HCT116 (cell line): Measurements from ENCODE around the gene PXYLP1. TPM values are rescaled to one million over a fixed set of nuclear protein-coding genes. Genes with fewer than 3 reads are reported as not detected.

Source experiments
- ATAC-seq: fragments of 200-7000 bp; cut with Tn5 transposase; 2 replicates; pipeline ENCODE4 v1.9.1; 2020; ENCODE audit warnings: mild to moderate bottlenecking, moderate library complexity
- BruUV-seq: library from RNA; stranded (reverse); fragments of 400-500 nt; replicated peaks from 2 replicates; lab custom pipeline; 2021; lab: Mats Ljungman, UMichigan
- CTCF ChIA-PET: fragments of 300-600 bp; sonication (Branson Sonifier 250); formaldehyde crosslinking; loops from one replicate; lab custom pipeline; 2021; ENCODE audit warnings: antibody characterized with exemption; lab: Charles Lee
- POLR2A ChIA-PET: fragments of 300-600, 350-600 bp; sonication (Branson Sonifier 250); formaldehyde crosslinking; loops from one replicate; lab custom pipeline; 2021; ENCODE audit warnings: antibody characterized with exemption; lab: Charles Lee
- RAD21 ChIA-PET, 2 experiments: fragments of 300-600 bp; sonication (Branson Sonifier 250); formaldehyde crosslinking; loops; one replicate each; lab custom pipeline; 2023; ENCODE audit warnings: low total read pairs in 2 of 2; ENCODE audit not compliant: uncharacterized antibody in 2 of 2, unreplicated experiment in 2 of 2, low non-redundant PET in 1 of 2; lab: Charles Lee
- DNase-seq: peaks from one replicate; pipeline ENCODE4 v3.0.0-alpha.2; 2010; ENCODE audit warnings: low read depth, low spot score
- H2AFZ ChIP-seq: fragments of 200-600 bp; shearing (Covaris generic), sonication (generic); 2 replicates; pipeline ENCODE4 v1.6.1; 2017; ENCODE audit warnings: low read depth, mixed run types, mixed read lengths, antibody characterized with exemption, low read length; ENCODE audit not compliant: poor library complexity, severe bottlenecking
- H3K27ac ChIP-seq: 2 replicates; pipeline ENCODE4 v1.5.1; 2012; ENCODE audit warnings: low read depth, low read length
- H3K27me3 ChIP-seq: fragments of 200-600 bp; sonication (generic); 2 replicates; pipeline ENCODE4 v1.6.1; 2016; ENCODE audit warnings: mixed run types, low read length, mixed read lengths; ENCODE audit not compliant: insufficient read depth
- H3K36me3 ChIP-seq, 2 experiments: fragments of 200-500 bp in 1 of 2; fragments of 200-600 bp in 1 of 2; sonication (Bioruptor generic) in 1 of 2; sonication (generic) in 1 of 2; 2 replicates each; pipeline versions ENCODE4 v1.5.1 to v1.6.1; 2014 to 2016; ENCODE audit warnings: low read length in 2 of 2, inconsistent platforms in 1 of 2, mixed read lengths in 1 of 2, mixed run types in 1 of 2; ENCODE audit not compliant: insufficient read depth in 2 of 2, control insufficient read depth in 1 of 2
- H3K4me1 ChIP-seq, 2 experiments: fragments of 200-600 bp in 1 of 2; sonication (generic) in 1 of 2; 2 replicates each; pipeline versions ENCODE4 v1.5.1 to v1.6.1; 2012 to 2017; ENCODE audit warnings: low read length in 2 of 2, inconsistent platforms in 1 of 2, mild to moderate bottlenecking in 1 of 2, mixed read lengths in 1 of 2, mixed run types in 1 of 2, moderate library complexity in 1 of 2; ENCODE audit not compliant: insufficient read depth in 2 of 2, control insufficient read depth in 1 of 2
- H3K4me2 ChIP-seq: fragments of 200-600 bp; sonication (generic); 2 replicates; pipeline ENCODE4 v1.6.1; 2017; ENCODE audit warnings: mixed run types, low read length, mixed read lengths
- H3K4me3 ChIP-seq, 2 experiments: fragments of 200-600 bp in 1 of 2; sonication (generic) in 1 of 2; replicated peaks in 1 of 2; 2 replicates each; pipeline ENCODE4 v1.5.1; 2011 to 2016; ENCODE audit warnings: low read length in 2 of 2, control low read depth in 1 of 2, low read depth in 1 of 2, mild to moderate bottlenecking in 1 of 2, mixed read lengths in 1 of 2, mixed run types in 1 of 2
- H3K79me2 ChIP-seq: fragments of 200-600 bp; sonication (generic); 2 replicates; pipeline ENCODE4 v1.6.1; 2017; ENCODE audit warnings: mild to moderate bottlenecking, mixed run types, low read length, moderate library complexity, mixed read lengths; ENCODE audit not compliant: insufficient read depth
- H3K9ac ChIP-seq: fragments of 200-600 bp; sonication (generic); 2 replicates; pipeline ENCODE4 v1.6.1; 2016; ENCODE audit warnings: low read length, mixed read lengths
- H3K9me2 ChIP-seq: fragments of 200-600 bp; sonication (generic), shearing (Covaris generic); 2 replicates; pipeline ENCODE4 v1.6.1; 2017; ENCODE audit warnings: mixed run types, mild to moderate bottlenecking, moderate library complexity; ENCODE audit not compliant: insufficient read depth
- H3K9me3 ChIP-seq, 2 experiments: fragments of 200-500 bp in 1 of 2; fragments of 200-600 bp in 1 of 2; sonication (Bioruptor generic) in 1 of 2; sonication (generic) in 1 of 2; 2 replicates each; pipeline ENCODE4 v1.6.1; 2014 to 2017; ENCODE audit warnings: low read length in 2 of 2, mixed read lengths in 2 of 2, inconsistent platforms in 1 of 2, low read depth in 1 of 2, mild to moderate bottlenecking in 1 of 2, mixed run types in 1 of 2, moderate library complexity in 1 of 2; ENCODE audit not compliant: control insufficient read depth in 1 of 2, insufficient read depth in 1 of 2
- H4K20me1 ChIP-seq: fragments of 200-600 bp; sonication (generic), shearing (Covaris generic); 2 replicates; pipeline ENCODE4 v1.6.1; 2017; ENCODE audit warnings: mixed run types, mild to moderate bottlenecking, moderate library complexity; ENCODE audit not compliant: insufficient read depth
- CBX3 ChIP-seq: IDR thresholded peaks from 2 replicates; pipeline ENCODE4 v1.6.1; 2012; ENCODE audit warnings: low read depth
- CEBPB ChIP-seq: IDR thresholded peaks from 2 replicates; pipeline ENCODE4 v1.6.1; 2012; ENCODE audit warnings: low read depth
- EGR1 ChIP-seq: IDR thresholded peaks from 2 replicates; pipeline ENCODE4 v1.6.1; 2012; ENCODE audit warnings: low read depth
- ELF1 ChIP-seq: IDR thresholded peaks from 2 replicates; pipeline ENCODE4 v1.6.1; 2012; ENCODE audit warnings: low read depth, borderline replicate concordance
- EZH2 ChIP-seq: fragments of 200-600 bp; sonication (generic); IDR thresholded peaks from 2 replicates; pipeline ENCODE4 v1.6.1; 2017; ENCODE audit warnings: antibody characterized with exemption, mixed run types
- EZH2phosphoT487 ChIP-seq: fragments of 200-600 bp; IDR thresholded peaks from 2 replicates; pipeline ENCODE4 v1.6.1; 2018; ENCODE audit warnings: antibody characterized with exemption, borderline replicate concordance
- FOSL1 ChIP-seq: IDR thresholded peaks from 2 replicates; pipeline ENCODE4 v1.6.1; 2012; ENCODE audit warnings: low read depth
- JUND ChIP-seq: IDR thresholded peaks from 2 replicates; pipeline ENCODE4 v1.6.1; 2012
- POLR2A ChIP-seq: IDR thresholded peaks from 2 replicates; pipeline ENCODE4 v1.7.0; 2011; ENCODE audit warnings: borderline replicate concordance; ENCODE audit not compliant: insufficient read depth, insufficient read length; ENCODE audit errors: extremely low read depth
- RAD21 ChIP-seq: IDR thresholded peaks from 2 replicates; pipeline ENCODE4 v1.6.1; 2012; ENCODE audit warnings: low read depth, mild to moderate bottlenecking
- REST ChIP-seq: IDR thresholded peaks from 2 replicates; pipeline ENCODE4 v1.6.1; 2012; ENCODE audit warnings: low read depth
- SIN3A ChIP-seq: IDR thresholded peaks from 2 replicates; pipeline ENCODE4 v1.6.1; 2012; ENCODE audit warnings: low read depth
- SP1 ChIP-seq: IDR thresholded peaks from 2 replicates; pipeline ENCODE4 v1.6.1; 2012; ENCODE audit warnings: low read depth
- TCF7L2 ChIP-seq: IDR thresholded peaks from 2 replicates; pipeline ENCODE4 v1.7.0; 2011; ENCODE audit warnings: borderline replicate concordance, inconsistent platforms; ENCODE audit not compliant: insufficient read depth, insufficient read length; ENCODE audit errors: extremely low read depth
- ZBTB33 ChIP-seq: IDR thresholded peaks from 2 replicates; pipeline ENCODE4 v1.6.1; 2011; ENCODE audit warnings: mild to moderate bottlenecking, low read length, moderate library complexity; ENCODE audit not compliant: insufficient replicate concordance; ENCODE audit errors: extremely low read depth
- ZNF274 ChIP-seq: fragments of 200-500 bp; sonication (Bioruptor generic); IDR thresholded peaks from 2 replicates; pipeline ENCODE4 v1.6.1; 2014; ENCODE audit warnings: mild to moderate bottlenecking, low read depth, low read length, inconsistent platforms
- intact Hi-C: fragments of 100-400 bp; cut with micrococcal nuclease; formaldehyde crosslinking; loops from 2 replicates; pipeline ENCODE4 v1.10.0; 2022
- total RNA-seq: library from RNA; stranded (reverse); gene quantifications from one replicate; pipeline ENCODE4 v1.2.1, GENCODE V29; 2021; ENCODE audit not compliant: unreplicated experiment
- TF ChIP-seq, protein P1 (sequence below): IDR thresholded peaks from 2 replicates; pipeline ENCODE4 v1.6.1; 2012
- TF ChIP-seq, protein P2 (sequence below), 3 experiments: fragments of 200-600 bp in 1 of 3; sonication (generic) in 1 of 3; IDR thresholded peaks in 2 of 3; conservative IDR thresholded peaks in 1 of 3; 2 replicates each; pipeline ENCODE4 v1.5.1; 2012 to 2017; ENCODE audit warnings: low read depth in 2 of 3, low read length in 2 of 3, antibody characterized with exemption in 1 of 3, borderline replicate concordance in 1 of 3, control low read depth in 1 of 3, mild to moderate bottlenecking in 1 of 3, mixed read lengths in 1 of 3, mixed run types in 1 of 3, moderate library complexity in 1 of 3; ENCODE audit not compliant: insufficient read depth in 1 of 3

The PXYLP1 gene
- total RNA-seq, 1 experiment from 2014 or later: 15.3 TPM

DNA sequence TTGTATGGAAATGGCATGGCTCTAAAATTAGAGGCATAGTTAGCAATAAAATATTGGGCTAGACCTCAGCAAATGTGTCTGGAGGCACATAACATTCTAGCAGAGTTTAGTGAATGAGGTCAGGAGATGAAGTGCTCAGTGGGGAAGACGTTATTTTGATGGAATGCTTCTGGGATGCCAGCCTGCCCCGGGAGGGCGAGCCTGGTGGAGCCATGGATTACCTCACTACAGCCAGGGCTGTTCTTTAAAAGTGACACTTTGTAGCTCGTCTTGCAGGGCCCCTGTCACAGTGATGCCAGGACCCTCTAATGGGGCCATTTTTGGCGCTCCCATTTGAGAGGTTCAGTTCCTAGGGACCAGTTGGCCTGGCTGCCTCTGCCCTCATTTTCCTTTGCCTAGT, 48.5 kb downstream of the PXYLP1 start:
- Histone ChIP-seq H3K4me3 (no peak overlapping the region), H3K9me3 (no peaks in the 10 kb centered on the region), H3K27me3 (no peaks in the 10 kb centered on the region), H3K4me1 (no peaks in the 10 kb centered on the region), H4K20me1 (no peaks in the 10 kb centered on the region), H3K27ac (no peak overlapping the region), H3K79me2 (no peaks in the 10 kb centered on the region), H2AFZ (no peak overlapping the region), H3K9me2 (no peaks in the 10 kb centered on the region), H3K36me3 (no peaks in the 10 kb centered on the region), H3K9ac (no peak overlapping the region), H3K4me2 (no peak overlapping the region)
- RAD21 ChIA-PET: interaction anchor here in 1 of 2 experiments (1.6 kb wide), 1 partner anchor 48 kb away, joined by 3 read pairs; the partner anchor contains the start of gene PXYLP1
- BruUV-seq: no TSS peak
- TF ChIP-seq SIN3A (no peak), TCF7L2 (no peak), ELF1 (no peak), EZH2phosphoT487 (no peak), JUND (no peak), FOSL1 (no peak), CBX3 (no peak), SP1 (no peak), CEBPB (no peak), EZH2 (no peak), EGR1 (no peak), ZBTB33 (no peak), REST (no peak), POLR2A (no peak), ZNF274 (no peak), RAD21 (no peak)
- TF ChIP-seq, protein P1, sequence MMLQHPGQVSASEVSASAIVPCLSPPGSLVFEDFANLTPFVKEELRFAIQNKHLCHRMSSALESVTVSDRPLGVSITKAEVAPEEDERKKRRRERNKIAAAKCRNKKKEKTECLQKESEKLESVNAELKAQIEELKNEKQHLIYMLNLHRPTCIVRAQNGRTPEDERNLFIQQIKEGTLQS: no peak
- TF ChIP-seq, protein P2, sequence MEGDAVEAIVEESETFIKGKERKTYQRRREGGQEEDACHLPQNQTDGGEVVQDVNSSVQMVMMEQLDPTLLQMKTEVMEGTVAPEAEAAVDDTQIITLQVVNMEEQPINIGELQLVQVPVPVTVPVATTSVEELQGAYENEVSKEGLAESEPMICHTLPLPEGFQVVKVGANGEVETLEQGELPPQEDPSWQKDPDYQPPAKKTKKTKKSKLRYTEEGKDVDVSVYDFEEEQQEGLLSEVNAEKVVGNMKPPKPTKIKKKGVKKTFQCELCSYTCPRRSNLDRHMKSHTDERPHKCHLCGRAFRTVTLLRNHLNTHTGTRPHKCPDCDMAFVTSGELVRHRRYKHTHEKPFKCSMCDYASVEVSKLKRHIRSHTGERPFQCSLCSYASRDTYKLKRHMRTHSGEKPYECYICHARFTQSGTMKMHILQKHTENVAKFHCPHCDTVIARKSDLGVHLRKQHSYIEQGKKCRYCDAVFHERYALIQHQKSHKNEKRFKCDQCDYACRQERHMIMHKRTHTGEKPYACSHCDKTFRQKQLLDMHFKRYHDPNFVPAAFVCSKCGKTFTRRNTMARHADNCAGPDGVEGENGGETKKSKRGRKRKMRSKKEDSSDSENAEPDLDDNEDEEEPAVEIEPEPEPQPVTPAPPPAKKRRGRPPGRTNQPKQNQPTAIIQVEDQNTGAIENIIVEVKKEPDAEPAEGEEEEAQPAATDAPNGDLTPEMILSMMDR (IDR thresholded peaks at IDR 0.05 in 2 of 3, conservative IDR thresholded peaks at IDR 0.05 in 1 of 3; ENCODE audit: borderline replicate concordance in 1 of 3, insufficient read depth in 1 of 3, low read depth in 2 of 3, low read length in 2 of 3): no peak
- ATAC-seq (no peak), DNase-seq (no peak)
- POLR2A ChIA-PET: no interaction called here
- intact Hi-C loops: no loop called here
- CTCF ChIA-PET: interaction anchor here (1.2 kb wide), 1 partner anchor 48 kb away, joined by 3 read pairs; the partner anchor contains the start of gene PXYLP1
